K562 (cell line): Measurements from ENCODE around the gene RACK1. TPM values are rescaled to one million over a fixed set of nuclear protein-coding genes. Genes with fewer than 3 reads are reported as not detected.

ENCODE experiments used
- ATF1 ChIP-seq, 2 experiments: fragments of 450-650 bp in 1 of 2; IDR thresholded peaks; 2 replicates each; pipeline ENCODE4 v1.6.1; 2016; ENCODE audit warnings: missing compliant biosample characterization in 1 of 2, missing genetic modification characterization in 1 of 2
- CC2D1A ChIP-seq: fragments of 450-650 bp; IDR thresholded peaks from 2 replicates; pipeline ENCODE4 v1.6.1; 2017; ENCODE audit warnings: mild to moderate bottlenecking
- CHD2 ChIP-seq: IDR thresholded peaks from 2 replicates; pipeline ENCODE4 v1.6.1; 2011; ENCODE audit warnings: low read depth, low read length
- ELF4 ChIP-seq: fragments of 450-650 bp; formaldehyde crosslinking; IDR thresholded peaks from 2 replicates; pipeline ENCODE4 v1.4.0; 2022; ENCODE audit warnings: missing genetic modification characterization
- GTF2F1 ChIP-seq: IDR thresholded peaks from 2 replicates; pipeline ENCODE4 v1.6.1; 2011; ENCODE audit warnings: low read depth, low read length, improper control_type of control experiment
- KDM2B ChIP-seq: fragments of 250-450 bp; sonication (Bioruptor Pico); IDR thresholded peaks from 2 replicates; pipeline ENCODE4 v1.8.0; 2021; ENCODE audit warnings: mild to moderate bottlenecking, moderate library complexity
- KLF6 ChIP-seq: fragments of 250-450 bp; sonication (Bioruptor Pico); IDR thresholded peaks from 2 replicates; pipeline ENCODE4 v1.4.0; 2020; ENCODE audit warnings: mild to moderate bottlenecking, moderate library complexity, borderline replicate concordance
- MAZ ChIP-seq, 2 experiments: fragments of 450-650 bp in 1 of 2; sonication (generic) in 1 of 2; formaldehyde crosslinking; IDR thresholded peaks in 1 of 2; conservative IDR thresholded peaks in 1 of 2; 2 replicates each; pipeline versions ENCODE4 v1.4.0 to v1.5.0; 2020; ENCODE audit warnings: mild to moderate bottlenecking in 1 of 2, missing genetic modification reagents in 1 of 2
- MBD2 ChIP-seq: sonication (generic); IDR thresholded peaks from 2 replicates; pipeline ENCODE4 v1.6.1; 2016; ENCODE audit warnings: low read depth, borderline replicate concordance
- MTA3 ChIP-seq: fragments of 450-650 bp; formaldehyde crosslinking; IDR thresholded peaks from 2 replicates; pipeline ENCODE4 v1.6.1; 2017; ENCODE audit warnings: mild to moderate bottlenecking, borderline replicate concordance
- MYC ChIP-seq, 2 experiments: fragments of 250-450 bp in 1 of 2; sonication (Bioruptor Pico) in 1 of 2; IDR thresholded peaks; 2 replicates each; pipeline versions ENCODE4 v1.5.1 to v1.6.1; 2012 to 2021; ENCODE audit warnings: low read depth in 2 of 2, borderline replicate concordance in 1 of 2, improper control_type of control experiment in 1 of 2, low read length in 1 of 2, mild to moderate bottlenecking in 1 of 2, moderate library complexity in 1 of 2
- PURB ChIP-seq: sonication (generic); formaldehyde crosslinking; IDR thresholded peaks from 2 replicates; pipeline ENCODE4 v1.9.0; 2021; ENCODE audit warnings: low read depth, mild to moderate bottlenecking, missing genetic modification reagents
- RUNX1 ChIP-seq: sonication (generic); IDR thresholded peaks from 2 replicates; pipeline ENCODE4 v1.6.1; 2016; ENCODE audit warnings: antibody characterized with exemption, low read depth
- SLC30A9 ChIP-seq: fragments of 250-450 bp; sonication (Bioruptor Pico); IDR thresholded peaks from 2 replicates; pipeline ENCODE4 v1.8.0; 2022; ENCODE audit warnings: mild to moderate bottlenecking, moderate library complexity
- ZNF121 ChIP-seq: sonication (generic); formaldehyde crosslinking; conservative IDR thresholded peaks from 2 replicates; pipeline ENCODE4 v1.8.0; 2022; ENCODE audit warnings: missing genetic modification reagents
- ZNF143 ChIP-seq: sonication (generic); formaldehyde crosslinking; IDR thresholded peaks from 2 replicates; pipeline ENCODE4 v1.9.0; 2022; ENCODE audit warnings: mild to moderate bottlenecking, missing genetic modification reagents
- ZNF384 ChIP-seq: IDR thresholded peaks from 2 replicates; pipeline ENCODE4 v1.6.1; 2012; ENCODE audit warnings: low read depth, low read length, improper control_type of control experiment
- ZNF408 ChIP-seq: fragments of 250-450 bp; sonication (Bioruptor Pico); IDR thresholded peaks from 2 replicates; pipeline ENCODE4 v1.4.0; 2020; ENCODE audit warnings: low read depth, mild to moderate bottlenecking, moderate library complexity
- ZNF41 ChIP-seq: fragments of 250-450 bp; sonication (Bioruptor Pico); conservative IDR thresholded peaks from 2 replicates; pipeline ENCODE4 v1.4.0; 2020; ENCODE audit warnings: mild to moderate bottlenecking
- ZNF695 ChIP-seq: fragments of 450-650 bp; formaldehyde crosslinking; IDR thresholded peaks from 2 replicates; pipeline ENCODE4 v1.4.0; 2020; ENCODE audit warnings: mild to moderate bottlenecking, moderate library complexity
- ZNF76 ChIP-seq: fragments of 250-450 bp; sonication (Bioruptor Pico); IDR thresholded peaks from 2 replicates; pipeline ENCODE4 v1.4.0; 2020; ENCODE audit warnings: mild to moderate bottlenecking, moderate library complexity, borderline replicate concordance
- ZSCAN29 ChIP-seq: fragments of 450-650 bp; IDR thresholded peaks from 2 replicates; pipeline ENCODE4 v1.6.1; 2017
- polyA plus RNA-seq, 8 experiments: library from polyadenylated mRNA; depleted of rRNA in 4 of 8; stranded (reverse) in 5 of 8; unstranded in 3 of 8; fragments of >200 nt; fragmentation: Nextera tagmentation in 2 of 8; fragmentation: Illumina TruSeq in 1 of 8; extraction: Ambion mirVana in 2 of 8; extraction: Trizol in 1 of 8; gene quantifications; 2 replicates each; pipeline versions ENCODE4 v1.2.1 to v1.2.3, GENCODE V29; 2011 to 2014; ENCODE audit warnings: inconsistent platforms in 1 of 8, missing spikeins in 1 of 8
- total RNA-seq, 7 experiments: library from RNA; depleted of rRNA in 6 of 7; stranded (reverse); fragments of >200 nt in 6 of 7; fragmentation: Illumina TruSeq in 2 of 7; extraction: Trizol in 2 of 7; gene quantifications; 2 replicates each; pipeline versions ENCODE4 v1.2.1 to v1.2.3, GENCODE V29; 2011 to 2021; ENCODE audit warnings: low replicate concordance in 1 of 7
- TF ChIP-seq, protein P1 (sequence below): fragments of 250-450 bp; sonication (Bioruptor Pico); IDR thresholded peaks from 2 replicates; pipeline ENCODE4 v1.4.0; 2020
- TF ChIP-seq, protein P2 (sequence below): fragments of 450-650 bp; IDR thresholded peaks from 2 replicates; pipeline ENCODE4 v1.6.1; 2017; ENCODE audit warnings: antibody characterized with exemption
- TF ChIP-seq, protein P3 (sequence below): fragments of 250-450 bp; sonication (Bioruptor Pico); IDR thresholded peaks from 2 replicates; pipeline ENCODE4 v1.8.0; 2021; ENCODE audit warnings: moderate library complexity, mild to moderate bottlenecking, inconsistent platforms

The RACK1 gene
- total and polyA plus RNA-seq, 9 of the 15 experiments (the other 6 are each of a cell fraction or from before 2014, with no cell fraction given): 2,303 to 5,311 (median 3,833) TPM

DNA sequence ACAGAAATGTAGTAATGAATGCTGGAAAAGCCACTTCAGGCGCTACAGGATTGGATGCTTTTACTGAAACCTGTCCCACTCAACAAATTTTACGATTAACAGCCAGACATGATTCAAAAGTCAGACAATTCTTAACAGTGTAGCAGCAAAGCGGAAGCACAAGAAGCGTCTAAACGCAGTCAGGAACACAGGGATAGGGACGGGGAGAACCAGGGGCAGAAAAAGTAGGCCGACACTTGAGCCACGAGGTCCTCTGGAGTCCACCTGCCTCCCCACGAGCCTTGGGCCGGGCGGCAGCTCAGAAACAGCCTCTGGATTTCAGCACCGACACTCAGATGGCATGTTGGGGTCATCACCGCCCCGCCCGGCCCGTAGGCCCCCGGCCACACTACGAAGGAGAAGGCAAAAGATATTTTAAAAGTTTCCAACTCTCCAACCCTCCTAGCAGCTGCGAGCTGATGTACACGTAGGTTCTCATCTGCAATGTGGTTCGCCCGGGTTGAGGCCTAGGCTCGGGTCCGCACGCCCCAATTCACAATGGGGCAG, 615 bp downstream of the RACK1 start (continued):
- TF ChIP-seq, protein P1, sequence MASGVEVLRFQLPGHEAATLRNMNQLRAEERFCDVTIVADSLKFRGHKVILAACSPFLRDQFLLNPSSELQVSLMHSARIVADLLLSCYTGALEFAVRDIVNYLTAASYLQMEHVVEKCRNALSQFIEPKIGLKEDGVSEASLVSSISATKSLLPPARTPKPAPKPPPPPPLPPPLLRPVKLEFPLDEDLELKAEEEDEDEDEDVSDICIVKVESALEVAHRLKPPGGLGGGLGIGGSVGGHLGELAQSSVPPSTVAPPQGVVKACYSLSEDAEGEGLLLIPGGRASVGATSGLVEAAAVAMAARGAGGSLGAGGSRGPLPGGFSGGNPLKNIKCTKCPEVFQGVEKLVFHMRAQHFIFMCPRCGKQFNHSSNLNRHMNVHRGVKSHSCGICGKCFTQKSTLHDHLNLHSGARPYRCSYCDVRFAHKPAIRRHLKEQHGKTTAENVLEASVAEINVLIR (CRISPR knock-in tag): no peak
- TF ChIP-seq, protein P2, sequence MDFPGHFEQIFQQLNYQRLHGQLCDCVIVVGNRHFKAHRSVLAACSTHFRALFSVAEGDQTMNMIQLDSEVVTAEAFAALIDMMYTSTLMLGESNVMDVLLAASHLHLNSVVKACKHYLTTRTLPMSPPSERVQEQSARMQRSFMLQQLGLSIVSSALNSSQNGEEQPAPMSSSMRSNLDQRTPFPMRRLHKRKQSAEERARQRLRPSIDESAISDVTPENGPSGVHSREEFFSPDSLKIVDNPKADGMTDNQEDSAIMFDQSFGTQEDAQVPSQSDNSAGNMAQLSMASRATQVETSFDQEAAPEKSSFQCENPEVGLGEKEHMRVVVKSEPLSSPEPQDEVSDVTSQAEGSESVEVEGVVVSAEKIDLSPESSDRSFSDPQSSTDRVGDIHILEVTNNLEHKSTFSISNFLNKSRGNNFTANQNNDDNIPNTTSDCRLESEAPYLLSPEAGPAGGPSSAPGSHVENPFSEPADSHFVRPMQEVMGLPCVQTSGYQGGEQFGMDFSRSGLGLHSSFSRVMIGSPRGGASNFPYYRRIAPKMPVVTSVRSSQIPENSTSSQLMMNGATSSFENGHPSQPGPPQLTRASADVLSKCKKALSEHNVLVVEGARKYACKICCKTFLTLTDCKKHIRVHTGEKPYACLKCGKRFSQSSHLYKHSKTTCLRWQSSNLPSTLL: no peak
- TF ChIP-seq ZNF76 (CRISPR knock-in tag) (no peak), PURB (no peak), ZNF121 (CRISPR knock-in tag) (no peak), KDM2B (no peak), ZNF695 (CRISPR knock-in tag) (no peak), CC2D1A (no peak), ATF1 (CRISPR knock-in tag; IDR thresholded peaks at IDR 0.05) (no peak), ATF1 (tag; IDR thresholded peaks at IDR 0.05) (no peak), ZNF143 (CRISPR knock-in tag) (no peak; the same call in 1 of the 2 replicates), ZNF408 (CRISPR knock-in tag) (no peak), RUNX1 (no peak), MYC (IDR thresholded peaks at IDR 0.05; ENCODE audit: low read depth, low read length) (no peak), MYC (CRISPR knock-in tag; IDR thresholded peaks at IDR 0.05; ENCODE audit: borderline replicate concordance, low read depth) (no peak), ZNF41 (CRISPR knock-in tag) (no peak), ZNF384 (no peak), GTF2F1 (no peak), ELF4 (CRISPR knock-in tag) (no peak), ZSCAN29 (no peak), CHD2 (no peak), MTA3 (no peak), SLC30A9 (no peak), MBD2 (no peak), MAZ (CRISPR knock-in tag; conservative IDR thresholded peaks at IDR 0.05 in 1 of 2, IDR thresholded peaks at IDR 0.05 in 1 of 2) (no peak), KLF6 (CRISPR knock-in tag) (no peak)
- TF ChIP-seq, protein P3, sequence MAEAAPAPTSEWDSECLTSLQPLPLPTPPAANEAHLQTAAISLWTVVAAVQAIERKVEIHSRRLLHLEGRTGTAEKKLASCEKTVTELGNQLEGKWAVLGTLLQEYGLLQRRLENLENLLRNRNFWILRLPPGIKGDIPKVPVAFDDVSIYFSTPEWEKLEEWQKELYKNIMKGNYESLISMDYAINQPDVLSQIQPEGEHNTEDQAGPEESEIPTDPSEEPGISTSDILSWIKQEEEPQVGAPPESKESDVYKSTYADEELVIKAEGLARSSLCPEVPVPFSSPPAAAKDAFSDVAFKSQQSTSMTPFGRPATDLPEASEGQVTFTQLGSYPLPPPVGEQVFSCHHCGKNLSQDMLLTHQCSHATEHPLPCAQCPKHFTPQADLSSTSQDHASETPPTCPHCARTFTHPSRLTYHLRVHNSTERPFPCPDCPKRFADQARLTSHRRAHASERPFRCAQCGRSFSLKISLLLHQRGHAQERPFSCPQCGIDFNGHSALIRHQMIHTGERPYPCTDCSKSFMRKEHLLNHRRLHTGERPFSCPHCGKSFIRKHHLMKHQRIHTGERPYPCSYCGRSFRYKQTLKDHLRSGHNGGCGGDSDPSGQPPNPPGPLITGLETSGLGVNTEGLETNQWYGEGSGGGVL (CRISPR knock-in tag): no peak
